Measurements from ENCODE around the gene ZP1.

GRCh38 chr11:60825790-60826189 is 41.6 kb upstream of the ZP1 start:
- no peak for TF ChIP-seq EZH2phosphoT487 (IDR thresholded peaks at IDR 0.05; ENCODE audit: borderline replicate concordance)
- no peak for TF ChIP-seq CTCF (conservative IDR thresholded peaks at IDR 0.05; ENCODE audit: low read length)
